SK-N-SH (cell line): ENCODE measurements around the gene ATOSA. TPM values are rescaled to one million over a fixed set of nuclear protein-coding genes. Genes with fewer than 3 reads are reported as not detected.
A peak's percentile ranks its signal among the peaks of the same experiment; 100 is the strongest.

ENCODE experiments used
- CTCF ChIA-PET: fragments of 300-600, 350-600 bp; formaldehyde crosslinking; extraction: SDS; loops from one replicate; lab custom pipeline; 2021; lab: Yijun Ruan, JAX
- POLR2A ChIA-PET: fragments of 350-600 bp; sonication (Branson Sonifier 250); formaldehyde crosslinking; extraction: SDS; loops from one replicate; lab custom pipeline; 2020; ENCODE audit warnings: antibody characterized with exemption, inconsistent platforms; lab: Yijun Ruan, JAX
- DNase-seq: peaks from one replicate; pipeline ENCODE4 v3.0.0; 2012
- H2AFZ ChIP-seq: fragments of 200-600 bp; sonication (generic); 2 replicates; pipeline ENCODE4 v1.8.1; 2016; ENCODE audit warnings: antibody characterized with exemption, mild to moderate bottlenecking, low read depth
- H3F3A ChIP-seq: fragments of 200-600 bp; sonication (generic); replicated peaks from 2 replicates; pipeline ENCODE3; 2016; ENCODE audit warnings: antibody characterized with exemption, mild to moderate bottlenecking; ENCODE audit not compliant: insufficient read depth
- H3K27ac ChIP-seq, 2 experiments: fragments of 200-500 bp in 1 of 2; fragments of 200-600 bp in 1 of 2; sonication (Bioruptor generic) in 1 of 2; sonication (generic), shearing (Covaris generic) in 1 of 2; 2 replicates each; pipeline versions ENCODE4 v1.5.1 to v1.6.1; 2014 to 2016; ENCODE audit warnings: low read depth in 2 of 2, inconsistent platforms in 1 of 2, low read length in 1 of 2, mild to moderate bottlenecking in 1 of 2, mixed read lengths in 1 of 2
- H3K27me3 ChIP-seq: fragments of 200-600 bp; sonication (generic), shearing (Covaris generic); 2 replicates; pipeline ENCODE4 v1.6.1; 2016; ENCODE audit warnings: mixed run types; ENCODE audit not compliant: insufficient read depth
- H3K36me3 ChIP-seq, 2 experiments: fragments of 200-500 bp in 1 of 2; fragments of 200-600 bp in 1 of 2; sonication (Bioruptor generic) in 1 of 2; sonication (generic) in 1 of 2; replicated peaks in 1 of 2; 2 replicates each; pipeline versions ENCODE3 to v1.5.1; 2014 to 2016; ENCODE audit warnings: low read length in 1 of 2, mild to moderate bottlenecking in 1 of 2; ENCODE audit not compliant: insufficient read depth in 2 of 2, control insufficient read depth in 1 of 2
- H3K4me1 ChIP-seq, 2 experiments: fragments of 200-500 bp in 1 of 2; fragments of 200-600 bp in 1 of 2; sonication (Bioruptor generic) in 1 of 2; sonication (generic), shearing (Covaris generic) in 1 of 2; 2 replicates each; pipeline versions ENCODE4 v1.5.1 to v1.6.1; 2014 to 2016; ENCODE audit warnings: low read depth in 1 of 2, low read length in 1 of 2, mixed run types in 1 of 2; ENCODE audit not compliant: insufficient read depth in 2 of 2, control insufficient read depth in 1 of 2
- H3K4me2 ChIP-seq: fragments of 200-600 bp; sonication (generic), shearing (Covaris generic); 2 replicates; pipeline ENCODE4 v1.6.1; 2017; ENCODE audit warnings: mixed run types
- H3K4me3 ChIP-seq, 2 experiments: fragments of 200-500 bp in 1 of 2; fragments of 200-600 bp in 1 of 2; sonication (Bioruptor generic) in 1 of 2; sonication (generic), shearing (Covaris generic) in 1 of 2; 2 replicates each; pipeline versions ENCODE4 v1.5.1 to v1.8.1; 2014 to 2016; ENCODE audit warnings: low read depth in 2 of 2, inconsistent platforms in 1 of 2, low read length in 1 of 2, mild to moderate bottlenecking in 1 of 2, mixed read lengths in 1 of 2, moderate library complexity in 1 of 2
- H3K79me2 ChIP-seq: fragments of 200-600 bp; sonication (generic); 2 replicates; pipeline ENCODE4 v1.8.1; 2017; ENCODE audit warnings: mild to moderate bottlenecking; ENCODE audit not compliant: insufficient read depth
- H3K9ac ChIP-seq: fragments of 200-600 bp; sonication (generic); 2 replicates; pipeline ENCODE4 v1.6.1; 2017; ENCODE audit warnings: mixed run types
- H3K9me2 ChIP-seq: fragments of 200-600 bp; sonication (generic); 2 replicates; pipeline ENCODE4 v1.6.1; 2017; ENCODE audit warnings: mixed run types
- H3K9me3 ChIP-seq: fragments of 200-600 bp; sonication (generic); 2 replicates; pipeline ENCODE4 v1.6.1; 2017; ENCODE audit warnings: mixed run types, mild to moderate bottlenecking, moderate library complexity
- H4K20me1 ChIP-seq: fragments of 200-600 bp; sonication (generic); 2 replicates; pipeline ENCODE4 v1.6.1; 2017; ENCODE audit warnings: mild to moderate bottlenecking, mixed run types; ENCODE audit not compliant: insufficient read depth
- CTCF ChIP-seq: fragments of 200-600 bp; sonication (generic); IDR thresholded peaks from 2 replicates; pipeline ENCODE4 v1.6.1; 2017; ENCODE audit warnings: antibody characterized with exemption, mild to moderate bottlenecking, moderate library complexity
- EZH2phosphoT487 ChIP-seq: fragments of 200-600 bp; sonication (generic); IDR thresholded peaks from 2 replicates; pipeline ENCODE4 v1.6.1; 2017; ENCODE audit warnings: low read depth, mixed run types, mild to moderate bottlenecking, antibody characterized with exemption, moderate library complexity, borderline replicate concordance
- MAX ChIP-seq: IDR thresholded peaks from 2 replicates; pipeline ENCODE4 v1.4.0; 2012; ENCODE audit warnings: low read depth
- MXI1 ChIP-seq: IDR thresholded peaks from 2 replicates; pipeline ENCODE4 v1.6.1; 2012; ENCODE audit warnings: mild to moderate bottlenecking, low read depth, low read length, improper control_type of control experiment
- RAD21 ChIP-seq: IDR thresholded peaks from 2 replicates; pipeline ENCODE4 v1.6.1; 2012; ENCODE audit warnings: mild to moderate bottlenecking, low read length
- REST ChIP-seq: IDR thresholded peaks from 2 replicates; pipeline ENCODE4 v1.6.1; 2012; ENCODE audit warnings: mild to moderate bottlenecking, low read depth, low read length, moderate library complexity
- SIN3A ChIP-seq: IDR thresholded peaks from 2 replicates; pipeline ENCODE4 v1.6.1; 2012; ENCODE audit warnings: low read depth, mild to moderate bottlenecking, low read length, moderate library complexity, borderline replicate concordance
- SMC3 ChIP-seq: IDR thresholded peaks from 2 replicates; pipeline ENCODE4 v1.6.1; 2012; ENCODE audit warnings: low read depth, low read length, improper control_type of control experiment
- TAF1 ChIP-seq: IDR thresholded peaks from 2 replicates; pipeline ENCODE4 v1.6.1; 2012; ENCODE audit warnings: low read depth, mild to moderate bottlenecking, low read length, moderate library complexity, borderline replicate concordance
- ZBTB33 ChIP-seq: IDR thresholded peaks from 2 replicates; pipeline ENCODE4 v1.4.0; 2012; ENCODE audit warnings: low read depth, borderline replicate concordance
- WGBS: methylation state at CpG from one replicate; pipeline ENCODE4 v1.1.6; 2017; ENCODE audit warnings: low lambda C conversion rate; 5-methylcytosine and 5-hydroxymethylcytosine counted together
- polyA plus RNA-seq, 3 experiments: library from polyadenylated mRNA; depleted of rRNA; stranded (reverse); fragments of >200 nt; gene quantifications; 2 replicates each; pipeline ENCODE4 v1.2.3, GENCODE V29; 2012

ATOSA gene
- polyA plus RNA-seq, 1 of the 3 experiments (the other 2 are of a cell fraction) = 7.4 TPM

GRCh38 chr15:52677593-52678467 is 1.4 kb downstream of the ATOSA start:
- H3K4me3 ChIP-seq = peak overlapping the region; percentile 70 to 76
- WGBS = 5% methylated on average over 16 of the region's 16 CpGs
- CTCF ChIA-PET = interaction anchor here (0.8 kb wide), 1 partner anchor 26 kb away, joined by 3 read pairs; no protein-coding TSS in a partner anchor
- DNase-seq = peak; percentile 69
- H3K4me1 ChIP-seq = peaks cover 3 to 9% of the 10 kb centered on the region in 2 experiments; a peak in 2 of 4 replicates
- H3K27ac ChIP-seq = peak overlapping the region; percentile 85 to 87
- H3K79me2 ChIP-seq = peaks cover 15% of the 10 kb centered on the region; the same call in 1 of the 2 replicates
- H3F3A ChIP-seq = peaks cover 11% of the 10 kb centered on the region
- H3K4me2 ChIP-seq = peak overlapping the region; percentile 81
- peak overlapping the region; percentile 91 for H2AFZ ChIP-seq
- no peaks in the 10 kb centered on the region for H3K9me2 ChIP-seq
- H3K27me3 ChIP-seq = no peaks in the 10 kb centered on the region
- no peaks in the 10 kb centered on the region for H3K9me3 ChIP-seq
- no peaks in the 10 kb centered on the region for H4K20me1 ChIP-seq
- peaks cover 12 to 34% of the 10 kb centered on the region in 2 experiments for H3K36me3 ChIP-seq
- H3K9ac ChIP-seq = peak overlapping the region; percentile 67
- POLR2A ChIA-PET = interaction anchor here (1.4 kb wide), 1 partner anchor 26 kb away, joined by 5 read pairs; no protein-coding TSS in a partner anchor
- TF ChIP-seq TAF1 = no peak
- TF ChIP-seq SIN3A = peak; percentile 50; the same call in 1 of the 2 replicates
- TF ChIP-seq ZBTB33 = no peak
- no peak for TF ChIP-seq EZH2phosphoT487
- TF ChIP-seq MAX = 0 out of 2 replicates have a peak, but pooled peaks have one; percentile 25
- TF ChIP-seq MXI1 = peak; percentile 58
- TF ChIP-seq SMC3 = peak; percentile 31; the same call in 1 of the 2 replicates
- TF ChIP-seq RAD21 = peak; percentile 57
- no peak for TF ChIP-seq REST
- peak; percentile 33; the same call in 1 of the 2 replicates for TF ChIP-seq CTCF
